AG08396 (cell line): ENCODE measurements around the gene PCSK5.
A peak's percentile ranks its signal among the peaks of the same experiment; 100 is the strongest.

ENCODE experiments used
- DNase-seq: peaks from one replicate; pipeline ENCODE4 v3.0.0; 2012; ENCODE audit warnings: low spot score, mixed read lengths

PCSK5 gene

GRCh38 chr9:76191493-76191892 lies 301.0 kb downstream of the PCSK5 start:
- DNase-seq = no peak

GRCh38 chr9:76192013-76192412 lies 301.5 kb downstream of the PCSK5 start:
- DNase-seq = no peak

- DNase-seq = no peak
Measured at GRCh38 chr9:76194896-76195295, 304.4 kb downstream of the PCSK5 start.

- DNase-seq = no peak
Measured at GRCh38 chr9:76198336-76198735, 307.9 kb downstream of the PCSK5 start.

GRCh38 chr9:76200315-76200714 lies 309.8 kb downstream of the PCSK5 start:
- DNase-seq = peak; percentile 23

GRCh38 chr9:76200745-76201144 lies 310.3 kb downstream of the PCSK5 start:
- no peak for DNase-seq

- DNase-seq = no peak
Measured at GRCh38 chr9:76203373-76203772, 312.9 kb downstream of the PCSK5 start.

- DNase-seq = no peak
Measured at GRCh38 chr9:76206821-76207220, 316.3 kb downstream of the PCSK5 start.

- DNase-seq = no peak
Measured at GRCh38 chr9:76213751-76214150, 323.3 kb downstream of the PCSK5 start.

GRCh38 chr9:76215066-76215465 lies 324.6 kb downstream of the PCSK5 start:
- DNase-seq = peak; percentile 57

- DNase-seq = peak; percentile 59
Measured at GRCh38 chr9:76216161-76216649, 325.7 kb downstream of the PCSK5 start.

GRCh38 chr9:76218117-76218885 lies 327.8 kb downstream of the PCSK5 start:
- DNase-seq = no peak

- DNase-seq = no peak
Measured at GRCh38 chr9:76218886-76219445, 328.5 kb downstream of the PCSK5 start.

GRCh38 chr9:76219560-76220151 lies 329.2 kb downstream of the PCSK5 start:
- no peak for DNase-seq

- no peak for DNase-seq
Measured at GRCh38 chr9:76221423-76221822, 330.9 kb downstream of the PCSK5 start.

GRCh38 chr9:76223749-76224340 lies 333.4 kb downstream of the PCSK5 start:
- DNase-seq = no peak

GRCh38 chr9:76227156-76227555 lies 336.7 kb downstream of the PCSK5 start:
- DNase-seq = no peak

- no peak for DNase-seq
Measured at GRCh38 chr9:76231001-76231400, 340.5 kb downstream of the PCSK5 start.

- no peak for DNase-seq
Measured at GRCh38 chr9:76232861-76233489, 342.5 kb downstream of the PCSK5 start.

- DNase-seq = no peak
Measured at GRCh38 chr9:76240578-76240977, 350.1 kb downstream of the PCSK5 start.

GRCh38 chr9:76245518-76245917 lies 355.0 kb downstream of the PCSK5 start:
- DNase-seq = no peak

- DNase-seq = no peak
Measured at GRCh38 chr9:76246680-76247079, 356.2 kb downstream of the PCSK5 start.
